ENCODE data around the gene CDH4.

Gene CDH4

DNA sequence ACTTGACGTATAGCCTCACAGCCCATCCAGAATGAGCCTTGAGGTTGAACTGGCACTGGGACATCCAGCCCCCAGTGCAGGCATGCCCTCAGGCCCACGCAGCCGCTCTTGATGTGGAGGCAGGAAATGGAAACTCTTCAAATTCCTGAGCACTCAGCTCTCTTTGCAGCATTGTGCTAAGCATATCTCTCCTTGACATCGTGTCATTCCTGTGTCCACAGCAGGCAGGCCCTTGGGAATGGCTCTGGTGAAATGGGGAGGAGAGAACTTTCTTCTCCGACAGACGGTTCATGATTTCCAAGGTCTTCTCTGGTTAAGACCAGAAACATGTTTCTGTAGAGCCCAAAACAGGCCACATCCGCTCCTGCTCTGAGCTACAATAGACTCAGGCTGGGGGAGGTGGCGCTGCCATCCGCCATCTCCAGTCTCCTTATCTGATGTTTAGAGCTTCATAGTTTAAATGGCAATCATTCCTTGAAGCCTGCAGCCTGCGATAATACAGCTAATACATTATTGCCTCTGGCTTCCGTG is 248.8 kb downstream of the CDH4 start:
- no peak overlapping the region for H3K27ac ChIP-seq (ENCODE audit: low read depth, low read length)
- H3K4me3 ChIP-seq (ENCODE audit: insufficient read depth, low read length, poor library complexity, severe bottlenecking), result no peak overlapping the region
- no peaks in the 10 kb centered on the region for H3K27me3 ChIP-seq (ENCODE audit: low read length)
- no peaks in the 10 kb centered on the region for H3K36me3 ChIP-seq (ENCODE audit: low read length)
- H3K9ac ChIP-seq (ENCODE audit: low read length), result no peak overlapping the region
- no peak overlapping the region for H3K4me2 ChIP-seq (ENCODE audit: low read depth, low read length, poor library complexity, severe bottlenecking)
- H3K9me3 ChIP-seq (ENCODE audit: insufficient read depth, low read length), result no peaks in the 10 kb centered on the region
- no peaks in the 10 kb centered on the region for H3K9me2 ChIP-seq (replicated peaks; ENCODE audit: insufficient read depth, low read length)
- H3F3A ChIP-seq (ENCODE audit: insufficient read depth), result no peaks in the 10 kb centered on the region
- no peaks in the 10 kb centered on the region for H4K20me1 ChIP-seq (ENCODE audit: low read depth, low read length)
- H3K79me2 ChIP-seq (ENCODE audit: insufficient read depth, low read length), result no peaks in the 10 kb centered on the region
- TF ChIP-seq, protein P1, sequence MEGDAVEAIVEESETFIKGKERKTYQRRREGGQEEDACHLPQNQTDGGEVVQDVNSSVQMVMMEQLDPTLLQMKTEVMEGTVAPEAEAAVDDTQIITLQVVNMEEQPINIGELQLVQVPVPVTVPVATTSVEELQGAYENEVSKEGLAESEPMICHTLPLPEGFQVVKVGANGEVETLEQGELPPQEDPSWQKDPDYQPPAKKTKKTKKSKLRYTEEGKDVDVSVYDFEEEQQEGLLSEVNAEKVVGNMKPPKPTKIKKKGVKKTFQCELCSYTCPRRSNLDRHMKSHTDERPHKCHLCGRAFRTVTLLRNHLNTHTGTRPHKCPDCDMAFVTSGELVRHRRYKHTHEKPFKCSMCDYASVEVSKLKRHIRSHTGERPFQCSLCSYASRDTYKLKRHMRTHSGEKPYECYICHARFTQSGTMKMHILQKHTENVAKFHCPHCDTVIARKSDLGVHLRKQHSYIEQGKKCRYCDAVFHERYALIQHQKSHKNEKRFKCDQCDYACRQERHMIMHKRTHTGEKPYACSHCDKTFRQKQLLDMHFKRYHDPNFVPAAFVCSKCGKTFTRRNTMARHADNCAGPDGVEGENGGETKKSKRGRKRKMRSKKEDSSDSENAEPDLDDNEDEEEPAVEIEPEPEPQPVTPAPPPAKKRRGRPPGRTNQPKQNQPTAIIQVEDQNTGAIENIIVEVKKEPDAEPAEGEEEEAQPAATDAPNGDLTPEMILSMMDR (IDR thresholded peaks at IDR 0.05; ENCODE audit: insufficient read depth, low read length, poor library complexity, severe bottlenecking), result no peak
- no peak for TF ChIP-seq EZH2phosphoT487 (conservative IDR thresholded peaks at IDR 0.05; ENCODE audit: low read length)
- no peak overlapping the region for H2AFZ ChIP-seq (ENCODE audit: low read depth, low read length, severe bottlenecking)

DNA sequence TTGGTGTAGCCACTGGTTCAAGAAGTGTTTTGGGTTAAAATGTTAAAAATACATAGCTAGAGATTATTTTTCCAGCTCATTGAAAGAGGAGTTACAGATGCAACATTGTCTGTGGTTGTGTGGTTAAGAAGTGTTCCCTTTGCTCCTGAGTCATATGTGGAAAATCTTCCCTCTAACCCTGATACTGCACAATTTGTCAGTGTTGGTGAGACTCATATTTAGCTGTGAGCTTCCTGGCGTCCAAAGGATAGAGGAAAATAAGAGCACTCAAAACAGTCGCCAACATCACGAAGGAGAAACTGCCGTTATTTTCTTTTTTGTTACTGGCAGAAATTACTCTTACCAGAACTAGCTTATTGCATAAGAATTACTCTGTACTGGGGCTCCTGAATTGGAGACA is 250.4 kb downstream of the CDH4 start:
- Histone ChIP-seq H3K9ac (ENCODE audit: low read length) (no peak overlapping the region), H3K27me3 (ENCODE audit: low read length) (no peaks in the 10 kb centered on the region), H3K36me3 (ENCODE audit: low read length) (no peaks in the 10 kb centered on the region), H3K4me2 (ENCODE audit: low read depth, low read length, poor library complexity, severe bottlenecking) (no peak overlapping the region), H3K79me2 (ENCODE audit: insufficient read depth, low read length) (no peaks in the 10 kb centered on the region), H3F3A (ENCODE audit: insufficient read depth) (no peaks in the 10 kb centered on the region), H3K4me3 (ENCODE audit: insufficient read depth, low read length, poor library complexity, severe bottlenecking) (no peak overlapping the region), H3K9me3 (ENCODE audit: insufficient read depth, low read length) (no peaks in the 10 kb centered on the region), H2AFZ (ENCODE audit: low read depth, low read length, severe bottlenecking) (no peak overlapping the region), H3K9me2 (replicated peaks; ENCODE audit: insufficient read depth, low read length) (no peaks in the 10 kb centered on the region), H3K27ac (ENCODE audit: low read depth, low read length) (no peak overlapping the region), H4K20me1 (ENCODE audit: low read depth, low read length) (no peaks in the 10 kb centered on the region)
- TF ChIP-seq, protein P1 (IDR thresholded peaks at IDR 0.05; ENCODE audit: insufficient read depth, low read length, poor library complexity, severe bottlenecking), result no peak
- no peak for TF ChIP-seq EZH2phosphoT487 (conservative IDR thresholded peaks at IDR 0.05; ENCODE audit: low read length)

DNA sequence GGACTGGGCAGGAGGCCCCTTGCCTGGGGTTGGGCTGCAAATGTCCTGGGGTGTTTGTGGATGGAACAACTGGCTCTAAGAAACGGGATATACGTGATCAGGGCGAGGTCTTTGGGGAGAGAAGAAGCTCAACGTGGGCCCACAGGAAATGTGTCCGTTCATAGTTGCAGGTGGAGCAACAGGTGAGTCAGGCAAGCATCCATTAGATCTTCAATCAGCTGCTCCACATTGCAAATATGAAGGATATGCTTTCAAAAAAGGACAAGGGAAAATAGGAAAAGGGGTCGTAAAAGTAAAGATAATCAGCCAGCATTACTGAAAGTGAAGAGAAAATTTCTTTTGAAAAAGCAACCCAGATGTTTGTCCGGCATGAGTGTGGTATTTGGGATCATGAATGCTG is 251.0 kb downstream of the CDH4 start:
- Histone ChIP-seq H3K36me3 (ENCODE audit: low read length) (no peaks in the 10 kb centered on the region), H3K9me2 (replicated peaks; ENCODE audit: insufficient read depth, low read length) (no peaks in the 10 kb centered on the region), H3K9ac (ENCODE audit: low read length) (no peak overlapping the region), H3K9me3 (ENCODE audit: insufficient read depth, low read length) (no peaks in the 10 kb centered on the region), H3F3A (ENCODE audit: insufficient read depth) (no peaks in the 10 kb centered on the region), H3K4me2 (ENCODE audit: low read depth, low read length, poor library complexity, severe bottlenecking) (no peak overlapping the region), H2AFZ (ENCODE audit: low read depth, low read length, severe bottlenecking) (no peak overlapping the region), H4K20me1 (ENCODE audit: low read depth, low read length) (no peaks in the 10 kb centered on the region), H3K27ac (ENCODE audit: low read depth, low read length) (no peak overlapping the region), H3K79me2 (ENCODE audit: insufficient read depth, low read length) (no peaks in the 10 kb centered on the region), H3K27me3 (ENCODE audit: low read length) (no peaks in the 10 kb centered on the region), H3K4me3 (ENCODE audit: insufficient read depth, low read length, poor library complexity, severe bottlenecking) (no peak overlapping the region)
- TF ChIP-seq, protein P1 (IDR thresholded peaks at IDR 0.05; ENCODE audit: insufficient read depth, low read length, poor library complexity, severe bottlenecking), result no peak
- no peak for TF ChIP-seq EZH2phosphoT487 (conservative IDR thresholded peaks at IDR 0.05; ENCODE audit: low read length)
